CD4-positive, alpha-beta T cell (primary cell): ENCODE results near the gene COQ5. TPM values are rescaled to one million over a fixed set of nuclear protein-coding genes. Genes with fewer than 3 reads are reported as not detected.

Experiments used
- ATAC-seq: fragments of 200-7000 bp; cut with Tn5 transposase; one replicate; pipeline ENCODE4 v1.10.0; 2022; ENCODE audit warnings: mild to moderate bottlenecking; ENCODE audit not compliant: poor library complexity
- CTCF ChIA-PET: fragments of 350-600 bp; sonication (Branson Sonifier 250); formaldehyde crosslinking; loops from one replicate; lab custom pipeline; 2021; ENCODE audit warnings: antibody characterized with exemption, inconsistent platforms; lab: Charles Lee
- POLR2A ChIA-PET: fragments of 350-600 bp; sonication (Branson Sonifier 250); formaldehyde crosslinking; loops from one replicate; lab custom pipeline; 2021; ENCODE audit warnings: antibody characterized with exemption, inconsistent platforms; lab: Charles Lee
- DNase-seq, 14 experiments: peaks; one replicate each; pipeline ENCODE4 v3.0.0-alpha.2; 2013 to 2020; ENCODE audit warnings: mixed read lengths in 2 of 14
- H3K27ac ChIP-seq, 2 donors: one replicate each; pipeline versions ENCODE4 v1.5.1 to v1.7.0; 2013; ENCODE audit warnings: low read length in 2 of 2, low read depth in 1 of 2, mild to moderate bottlenecking in 1 of 2
- H3K27me3 ChIP-seq, 2 experiments: 1 replicate in 1 of 2; 2 replicates in 1 of 2; pipeline versions ENCODE4 v1.6.1 to v1.7.0; 2013; ENCODE audit warnings: low read length in 2 of 2, control low read depth in 1 of 2, mild to moderate bottlenecking in 1 of 2, moderate library complexity in 1 of 2; ENCODE audit not compliant: insufficient read depth in 2 of 2, control insufficient read depth in 1 of 2
- H3K36me3 ChIP-seq: one replicate; pipeline ENCODE4 v1.6.1; 2013; ENCODE audit warnings: low read length, control low read depth; ENCODE audit not compliant: insufficient read depth
- H3K4me1 ChIP-seq: one replicate; pipeline ENCODE4 v1.6.1; 2013; ENCODE audit warnings: low read length, control low read depth; ENCODE audit not compliant: insufficient read depth
- H3K4me3 ChIP-seq: one replicate; pipeline ENCODE4 v1.5.1; 2013; ENCODE audit warnings: mild to moderate bottlenecking, low read length, moderate library complexity
- H3K9me3 ChIP-seq, 2 experiments: 1 replicate in 1 of 2; 2 replicates in 1 of 2; pipeline versions ENCODE4 v1.6.1 to v1.7.0; 2013; ENCODE audit warnings: low read length in 2 of 2, mild to moderate bottlenecking in 2 of 2, control low read depth in 1 of 2, moderate library complexity in 1 of 2; ENCODE audit not compliant: control insufficient read depth in 1 of 2, insufficient read depth in 1 of 2
- H3K27ac Mint-ChIP-seq: one replicate; pipeline ENCODE4 v1.8.0; 2020; ENCODE audit warnings: mixed read lengths
- H3K27me3 Mint-ChIP-seq: one replicate; pipeline ENCODE4 v1.8.0; 2021; ENCODE audit warnings: mixed read lengths
- H3K36me3 Mint-ChIP-seq: one replicate; pipeline ENCODE4 v1.8.0; 2021; ENCODE audit warnings: low read depth, mixed read lengths
- H3K4me1 Mint-ChIP-seq: one replicate; pipeline ENCODE4 v1.8.0; 2021; ENCODE audit warnings: low read depth, mixed read lengths
- H3K4me3 Mint-ChIP-seq: one replicate; pipeline ENCODE4 v1.8.0; 2020; ENCODE audit warnings: mild to moderate bottlenecking, mixed read lengths
- H3K9me3 Mint-ChIP-seq: one replicate; pipeline ENCODE4 v1.8.0; 2020; ENCODE audit warnings: mixed read lengths
- intact Hi-C, 2 experiments: fragments of 100-400 bp; cut with DNase I in 1 of 2; cut with micrococcal nuclease in 1 of 2; formaldehyde crosslinking; loops; one replicate each; pipeline versions ENCODE4 v1.15.1 to v1.9.0; 2023 to 2025; cut with DNase I, micrococcal nuclease
- total RNA-seq, 174 experiments: library from RNA in 2 of 174; stranded (reverse) in 2 of 174; gene quantifications; one replicate each; pipeline ENCODE4 v1.2.3 and lab custom pipeline; 2021 to 2026
- TF ChIP-seq, protein P1 (sequence below): fragments of 200-600 bp; IDR thresholded peaks from one replicate; pipeline ENCODE4 v1.8.0; 2022; ENCODE audit warnings: antibody characterized with exemption, mild to moderate bottlenecking

COQ5 gene
- total RNA-seq, 2 experiments from 2014 or later, result 6.9 to 7.1 TPM

DNA sequence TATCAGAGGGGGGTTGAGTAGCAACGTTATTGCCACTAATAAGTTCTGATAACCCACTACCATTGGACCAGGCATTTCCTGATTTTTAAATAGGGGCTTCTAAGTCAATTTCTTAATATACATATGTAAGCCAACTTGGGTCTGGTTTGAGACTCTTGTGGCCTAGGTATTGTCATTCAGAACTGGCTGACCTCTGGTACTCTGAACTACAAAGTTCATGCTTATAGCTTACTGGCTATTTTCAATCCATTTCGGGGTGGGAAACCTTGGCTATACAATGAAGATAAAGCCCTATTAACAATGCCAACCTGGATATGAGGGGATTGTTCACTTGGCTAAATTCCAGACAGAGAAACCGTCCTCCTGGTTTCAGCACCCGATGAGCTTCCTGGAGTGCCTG lies 24.4 kb downstream of the COQ5 start:
- intact Hi-C loops, result no loop called here
- CTCF ChIA-PET, result interaction anchor here (0.9 to 1.1 kb wide), 2 partner anchors 9 to 203 kb away, joined by 3 to 4 read pairs; partner anchors contain the start of gene SIRT4
- Mint-ChIP-seq H3K27ac (no peak overlapping the region), H3K36me3 (peaks cover 46% of the 10 kb centered on the region), H3K4me1 (peaks cover 7% of the 10 kb centered on the region), H3K4me3 (no peak overlapping the region), H3K27me3 (no peaks in the 10 kb centered on the region), H3K9me3 (no peaks in the 10 kb centered on the region)
- ATAC-seq, result no peak
- Histone ChIP-seq H3K27ac (no peak overlapping the region), H3K9me3 (no peaks in the 10 kb centered on the region), H3K36me3 (peaks cover 47% of the 10 kb centered on the region), H3K4me3 (no peak overlapping the region), H3K27me3 (no peaks in the 10 kb centered on the region), H3K4me1 (no peaks in the 10 kb centered on the region)
- POLR2A ChIA-PET, result interaction anchor here (0.6 kb wide), 1 partner anchor 37 kb away, joined by 3 read pairs; no protein-coding TSS in a partner anchor
- TF ChIP-seq, protein P1, sequence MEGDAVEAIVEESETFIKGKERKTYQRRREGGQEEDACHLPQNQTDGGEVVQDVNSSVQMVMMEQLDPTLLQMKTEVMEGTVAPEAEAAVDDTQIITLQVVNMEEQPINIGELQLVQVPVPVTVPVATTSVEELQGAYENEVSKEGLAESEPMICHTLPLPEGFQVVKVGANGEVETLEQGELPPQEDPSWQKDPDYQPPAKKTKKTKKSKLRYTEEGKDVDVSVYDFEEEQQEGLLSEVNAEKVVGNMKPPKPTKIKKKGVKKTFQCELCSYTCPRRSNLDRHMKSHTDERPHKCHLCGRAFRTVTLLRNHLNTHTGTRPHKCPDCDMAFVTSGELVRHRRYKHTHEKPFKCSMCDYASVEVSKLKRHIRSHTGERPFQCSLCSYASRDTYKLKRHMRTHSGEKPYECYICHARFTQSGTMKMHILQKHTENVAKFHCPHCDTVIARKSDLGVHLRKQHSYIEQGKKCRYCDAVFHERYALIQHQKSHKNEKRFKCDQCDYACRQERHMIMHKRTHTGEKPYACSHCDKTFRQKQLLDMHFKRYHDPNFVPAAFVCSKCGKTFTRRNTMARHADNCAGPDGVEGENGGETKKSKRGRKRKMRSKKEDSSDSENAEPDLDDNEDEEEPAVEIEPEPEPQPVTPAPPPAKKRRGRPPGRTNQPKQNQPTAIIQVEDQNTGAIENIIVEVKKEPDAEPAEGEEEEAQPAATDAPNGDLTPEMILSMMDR, result no peak
- DNase-seq, result no peak

DNA sequence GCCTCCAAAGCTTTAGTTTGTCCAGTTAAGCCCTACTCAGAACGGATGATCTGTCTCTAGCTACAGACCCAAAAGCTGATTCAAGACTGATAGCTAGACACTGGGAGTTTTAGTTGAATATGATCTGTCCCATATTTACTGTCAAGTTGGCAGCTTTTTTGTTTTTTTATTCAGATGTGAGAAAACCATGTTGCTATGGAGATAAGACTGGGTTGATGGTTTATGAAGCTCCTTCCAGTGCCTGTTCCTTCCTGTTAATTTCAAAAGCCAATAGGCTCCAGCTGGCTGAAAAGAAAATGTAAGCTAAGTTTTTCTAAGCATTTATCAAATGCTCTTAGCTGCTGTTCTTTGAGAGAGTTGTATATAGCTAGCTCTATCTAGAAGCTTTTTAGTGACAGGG lies 28.4 kb downstream of the COQ5 start:
- H3K4me1 Mint-ChIP-seq, result peaks cover 35% of the 10 kb centered on the region
- H3K36me3 Mint-ChIP-seq, result peaks cover 66% of the 10 kb centered on the region
- H3K9me3 Mint-ChIP-seq, result no peaks in the 10 kb centered on the region
- peak overlapping the region; percentile 40 for H3K27ac Mint-ChIP-seq
- no peaks in the 10 kb centered on the region for H3K9me3 ChIP-seq
- CTCF ChIA-PET, result interaction anchor here (0.9 kb wide), 1 partner anchor 133 kb away, joined by 3 read pairs; no protein-coding TSS in a partner anchor
- DNase-seq (peak in 2 of 14 experiments; percentile 13), ATAC-seq (no peak)
- H3K27me3 ChIP-seq, result no peaks in the 10 kb centered on the region
- H3K36me3 ChIP-seq, result peaks cover 41% of the 10 kb centered on the region
- no peak overlapping the region for H3K4me3 ChIP-seq
- H3K4me3 Mint-ChIP-seq, result no peak overlapping the region
- H3K27ac ChIP-seq, result no peak overlapping the region
- POLR2A ChIA-PET, result interaction anchor here (0.6 to 1.2 kb wide), 4 partner anchors 13 to 561 kb away, joined by 3 to 4 read pairs (median 3); no protein-coding TSS in a partner anchor
- intact Hi-C loops, result no loop called here
- peaks cover 11% of the 10 kb centered on the region for H3K4me1 ChIP-seq
- TF ChIP-seq, protein P1, result no peak
- H3K27me3 Mint-ChIP-seq, result no peaks in the 10 kb centered on the region

DNA sequence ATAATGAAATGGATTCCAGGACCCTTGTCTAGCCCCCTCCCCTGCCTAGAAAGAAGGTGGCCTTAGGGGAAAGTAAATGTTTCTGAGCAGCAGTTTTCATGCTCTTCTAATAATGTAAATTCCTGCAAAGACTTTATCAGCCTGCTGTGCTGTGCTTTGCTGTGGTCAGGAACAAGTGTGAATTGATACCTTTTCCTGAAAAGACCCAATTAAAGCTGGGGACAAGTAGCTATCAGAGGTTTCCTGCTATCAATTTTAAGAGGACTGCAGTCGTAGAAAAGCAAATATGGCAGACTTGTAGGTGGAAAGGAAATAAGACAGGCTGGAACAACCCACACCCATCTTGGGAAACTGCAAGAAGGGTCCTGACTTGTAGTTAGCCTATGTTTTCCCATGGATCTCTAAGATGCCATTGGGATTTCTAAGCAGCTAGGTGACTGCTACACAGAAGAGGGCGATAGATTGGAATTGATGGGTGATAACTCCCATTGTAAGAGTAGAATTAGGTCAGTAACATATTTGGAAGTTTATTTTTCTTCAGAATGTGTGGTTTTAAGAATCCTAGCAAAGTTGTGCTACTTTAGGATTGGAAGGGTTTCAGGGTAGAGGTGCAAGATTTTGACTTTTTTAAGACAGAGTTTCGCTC lies 30.0 kb downstream of the COQ5 start:
- peak overlapping the region; percentile 82 for H3K27ac Mint-ChIP-seq
- TF ChIP-seq, protein P1, result no peak
- H3K4me3 Mint-ChIP-seq, result no peak overlapping the region
- H3K36me3 Mint-ChIP-seq, result peaks cover 55% of the 10 kb centered on the region
- no peaks in the 10 kb centered on the region for H3K27me3 Mint-ChIP-seq
- Histone ChIP-seq H3K4me3 (no peak overlapping the region), H3K27me3 (no peaks in the 10 kb centered on the region), H3K4me1 (peaks cover 18% of the 10 kb centered on the region), H3K9me3 (no peaks in the 10 kb centered on the region), H3K27ac (no peak overlapping the region), H3K36me3 (peaks cover 31% of the 10 kb centered on the region)
- POLR2A ChIA-PET, result interaction anchor here (1.2 kb wide), 1 partner anchor 51 kb away, joined by 3 read pairs; no protein-coding TSS in a partner anchor
- CTCF ChIA-PET, result interaction anchor here (0.8 to 1.0 kb wide), 2 partner anchors 29 to 59 kb away, joined by 3 read pairs; partner anchors contain the start of gene SRSF9
- intact Hi-C loops, result loop anchor here in 1 of 2 experiments (5.0 kb wide), 2 partner anchors 47 to 62 kb away; partner anchors contain the start of gene COX6A1
- H3K9me3 Mint-ChIP-seq, result no peaks in the 10 kb centered on the region
- DNase-seq (no peak), ATAC-seq (no peak)
- H3K4me1 Mint-ChIP-seq, result peaks cover 44% of the 10 kb centered on the region
